ENCODE data around the gene PSTPIP1.
A peak's percentile ranks its signal among the peaks of the same experiment; 100 is the strongest.
"Not testable (repeated sequence)": the region's sequence is repeated elsewhere in the genome, so short reads cannot be mapped to it uniquely, and the experiment has no call there.

The PSTPIP1 gene

DNA sequence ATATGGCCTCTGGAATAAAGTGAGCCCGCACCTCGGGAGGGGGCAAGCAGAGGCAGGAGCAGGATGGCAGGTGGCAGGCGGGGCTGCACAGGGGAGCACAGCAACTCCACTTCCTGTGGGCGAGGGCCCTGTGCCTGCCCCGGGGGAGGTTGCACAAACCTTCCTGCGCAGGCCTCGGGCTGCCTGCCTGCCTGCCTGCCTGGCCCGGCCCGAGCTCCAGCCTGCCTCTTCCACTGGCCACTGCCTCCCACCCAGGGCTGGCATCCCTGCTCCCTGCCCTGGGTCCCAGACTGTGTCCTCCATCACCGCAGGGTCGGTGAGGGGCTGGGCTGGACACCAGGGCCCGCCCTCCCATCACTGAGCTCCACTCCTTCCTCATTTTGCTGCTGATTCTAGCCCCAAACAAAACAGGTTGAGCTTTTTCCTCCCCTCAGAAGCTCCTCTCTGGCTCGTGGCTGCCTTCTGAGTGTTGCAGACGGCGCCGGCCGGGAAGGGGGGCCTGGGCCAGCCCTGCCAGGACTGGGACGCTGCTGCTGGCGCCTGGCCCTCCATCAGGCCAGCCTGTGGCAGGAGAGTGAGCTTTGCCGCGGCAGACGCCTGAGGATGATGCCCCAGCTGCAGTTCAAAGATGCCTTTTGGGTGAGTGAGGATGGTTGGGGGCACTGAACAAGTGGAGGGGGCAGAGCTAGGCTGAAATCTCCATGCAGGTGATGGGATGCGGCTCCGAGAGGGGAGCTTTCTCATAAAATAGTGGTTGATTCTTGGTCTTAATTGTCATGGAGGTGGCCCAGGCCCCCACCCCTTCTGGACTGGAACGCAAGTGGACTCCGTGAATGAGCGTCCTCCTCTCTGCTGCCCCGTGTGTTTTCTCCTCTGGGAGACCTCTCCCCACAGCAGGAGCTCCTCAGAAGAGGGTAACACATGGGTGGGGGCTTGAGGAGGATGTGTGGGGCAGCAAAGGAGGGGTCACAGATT, at the start of gene PSTPIP1:
Gene PSTPIP1 (plus strand): TSS at position 156 of the 975 bp plus-strand sequence. CDS start 448 bp downstream, at position 604.
- FAIRE-seq (peak; percentile 80), DNase-seq (ENCODE audit: insufficient read length, low spot score) (peak; percentile 56)

DNA sequence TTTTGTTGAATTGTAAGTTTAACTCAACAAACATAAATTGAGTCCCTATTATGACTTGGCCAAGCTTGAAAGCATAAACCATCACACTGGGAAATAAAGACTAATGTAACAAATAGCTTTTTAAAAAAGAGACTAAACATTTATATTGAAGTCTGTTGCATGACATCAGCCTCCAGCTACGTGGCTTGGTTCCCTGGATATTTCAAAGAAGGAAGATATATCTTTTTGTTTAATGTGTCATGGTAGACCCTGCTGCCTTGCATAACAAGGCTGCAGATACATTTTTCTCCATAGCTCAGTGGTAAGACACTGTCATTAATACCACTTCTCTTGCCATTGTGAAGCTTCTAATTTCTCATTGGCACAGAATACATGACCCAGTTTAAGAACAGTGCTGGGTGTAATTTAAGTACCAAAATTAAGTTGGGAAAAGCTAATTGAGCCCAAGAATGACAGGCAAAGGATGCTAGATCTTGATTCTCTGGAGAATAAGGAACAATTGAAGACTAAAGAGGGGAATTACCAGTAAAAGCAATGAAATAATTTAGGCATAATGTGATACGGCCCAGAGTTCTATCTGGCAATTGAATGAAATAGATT, 49.3 kb upstream of the PSTPIP1 start:
- FAIRE-seq (no peak), DNase-seq (ENCODE audit: insufficient read length, low spot score) (no peak)

DNA sequence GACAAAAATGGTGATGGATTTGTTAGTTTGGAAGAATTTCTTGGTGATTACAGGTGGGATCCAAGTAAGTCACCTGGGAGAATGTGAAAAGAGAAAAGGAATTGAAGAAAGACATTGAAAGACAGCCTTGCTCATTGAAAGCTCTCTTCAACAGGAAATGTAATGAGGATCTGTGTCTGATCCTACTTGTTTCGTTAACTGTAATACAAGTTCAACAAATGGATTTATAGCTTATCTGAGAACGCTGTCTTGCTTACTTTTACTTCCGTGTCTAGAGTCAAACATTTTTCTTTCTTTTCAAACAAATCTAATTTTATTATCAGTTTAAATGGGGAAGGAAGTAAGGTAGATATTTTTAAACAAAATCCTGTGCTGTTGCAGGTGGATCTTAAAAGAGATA, 47.5 kb upstream of the PSTPIP1 start:
- no peak for DNase-seq (ENCODE audit: insufficient read length, low spot score)
- FAIRE-seq = peak; percentile 23

GRCh38 chr15:76951220-76951619, 43.7 kb upstream of the PSTPIP1 start:
- FAIRE-seq = no peak
- DNase-seq (ENCODE audit: insufficient read length, low spot score) = no peak

- no peak for FAIRE-seq
Measured at GRCh38 chr15:76953913-76954312, 41.0 kb upstream of the PSTPIP1 start.

GRCh38 chr15:76954744-76955143, 40.2 kb upstream of the PSTPIP1 start:
- FAIRE-seq = no peak

More at GRCh38 chr15:76953913-76954312, 41.0 kb upstream of the PSTPIP1 start:
- DNase-seq (ENCODE audit: insufficient read length, low spot score) = no peak

GRCh38 chr15:76961268-76962011, 33.5 kb upstream of the PSTPIP1 start:
- DNase-seq (ENCODE audit: insufficient read length, low spot score) (no peak), FAIRE-seq (no peak)

More at GRCh38 chr15:76954744-76955143, 40.2 kb upstream of the PSTPIP1 start:
- no peak for DNase-seq (ENCODE audit: insufficient read length, low spot score)

DNA sequence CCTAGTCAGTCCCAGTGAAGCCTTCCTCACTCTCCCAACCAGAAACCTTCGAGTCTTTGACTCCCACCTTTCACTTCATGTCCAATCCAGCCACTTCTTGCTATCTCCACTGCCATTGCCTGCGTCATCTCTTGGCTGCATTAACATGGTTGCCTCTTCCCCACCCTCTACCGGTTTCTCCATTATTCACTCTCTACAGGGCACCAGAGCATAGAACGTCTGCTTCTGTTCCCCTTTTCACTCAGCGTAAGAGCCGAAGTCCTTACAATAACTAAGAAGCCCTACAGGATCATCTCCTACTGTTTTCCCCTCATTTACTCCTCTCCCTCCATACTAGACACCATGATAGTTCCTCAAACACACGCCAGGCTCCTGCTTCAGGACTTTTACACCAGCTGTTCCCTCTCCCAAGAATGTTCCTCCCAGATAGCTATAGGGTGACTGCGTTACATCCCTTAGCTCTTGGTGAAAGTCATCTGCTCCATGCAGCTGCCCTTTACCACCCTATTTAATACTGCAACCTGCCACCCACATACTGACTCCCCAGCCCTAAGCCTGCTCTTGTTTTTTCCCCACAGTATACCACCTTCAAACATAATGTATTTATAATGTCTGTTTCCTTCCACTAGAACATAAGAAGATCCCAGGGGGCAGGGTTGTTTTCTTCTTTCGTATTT, 32.5 kb upstream of the PSTPIP1 start:
- DNase-seq (ENCODE audit: insufficient read length, low spot score) = no peak
- FAIRE-seq = no peak

GRCh38 chr15:76963596-76963995, 31.3 kb upstream of the PSTPIP1 start:
- FAIRE-seq (no peak), DNase-seq (ENCODE audit: insufficient read length, low spot score) (no peak)

- no peak for FAIRE-seq
- no peak for DNase-seq (ENCODE audit: insufficient read length, low spot score)
Measured at GRCh38 chr15:76964157-76964556, 30.8 kb upstream of the PSTPIP1 start.

GRCh38 chr15:76966051-76966450, 28.9 kb upstream of the PSTPIP1 start:
- FAIRE-seq; DNase-seq (ENCODE audit: insufficient read length, low spot score): not testable (repeated sequence)

- FAIRE-seq (no peak), DNase-seq (ENCODE audit: insufficient read length, low spot score) (no peak)
Measured at GRCh38 chr15:76967067-76967466, 27.9 kb upstream of the PSTPIP1 start.

DNA sequence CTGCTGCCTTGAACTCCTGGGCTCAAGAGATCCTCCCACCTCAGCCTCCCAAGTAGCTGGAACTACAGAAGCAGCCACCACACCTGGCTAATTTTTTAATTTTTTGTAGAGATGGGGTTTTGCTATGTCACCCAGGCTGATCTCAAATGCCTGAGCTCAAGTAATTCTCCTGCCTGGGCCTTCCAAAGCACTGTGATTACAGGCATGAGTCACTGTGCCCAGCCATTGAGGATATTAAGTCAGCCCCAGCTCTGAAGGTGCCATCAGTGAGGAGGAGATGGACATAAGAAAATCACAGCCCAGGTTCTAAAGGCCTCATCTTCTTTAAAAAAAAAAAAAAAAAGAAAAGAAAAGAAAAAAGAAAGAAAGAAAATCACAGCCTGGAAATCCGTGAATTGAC, 26.6 kb upstream of the PSTPIP1 start:
- FAIRE-seq = no peak
- DNase-seq (ENCODE audit: insufficient read length, low spot score) = no peak

DNA sequence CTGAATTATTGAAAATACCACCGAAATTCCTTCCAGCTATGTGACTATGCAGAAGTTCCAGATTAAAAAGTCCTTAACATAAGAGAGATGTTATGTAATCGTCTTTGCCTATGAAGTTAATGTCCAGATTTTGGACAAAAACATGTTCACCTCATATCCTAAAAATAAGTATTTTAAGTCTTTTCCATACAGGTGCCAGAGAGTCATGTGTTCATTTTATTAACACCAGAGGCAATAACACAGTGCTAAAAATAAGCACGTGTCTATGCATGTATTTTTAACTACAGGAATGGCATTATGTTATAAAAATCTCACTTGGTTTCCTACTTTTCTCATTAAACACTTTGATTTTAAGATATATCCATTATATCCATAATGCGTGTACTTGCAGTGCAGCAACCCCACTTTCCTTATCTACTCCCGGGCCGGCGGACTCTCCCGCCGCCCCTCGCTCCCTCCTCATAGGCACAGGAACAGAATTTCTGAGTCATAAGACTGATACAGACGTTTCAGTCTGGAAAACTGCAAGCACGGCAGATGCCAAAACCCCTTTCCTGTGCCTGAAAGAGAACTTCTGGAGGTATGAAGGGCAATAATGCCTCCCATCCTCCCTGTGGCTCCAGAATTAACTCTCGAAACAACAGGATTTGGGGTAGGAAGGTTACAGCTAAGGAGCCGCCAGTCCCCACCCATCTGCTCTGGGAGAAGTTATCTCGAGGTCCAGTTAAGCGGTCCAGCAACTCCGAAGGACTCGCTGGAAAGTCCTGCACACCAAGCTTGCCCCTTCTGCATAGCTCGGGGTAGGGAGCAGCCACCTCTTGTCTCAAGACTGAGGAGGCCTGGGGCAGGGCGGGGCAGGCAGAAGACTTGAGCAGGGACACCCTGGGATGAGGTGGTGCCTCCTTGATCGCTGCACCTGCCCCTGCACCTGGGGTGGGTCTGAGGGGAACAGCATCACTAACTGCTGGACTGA, 22.3 kb upstream of the PSTPIP1 start:
- no peak for DNase-seq (ENCODE audit: insufficient read length, low spot score)
- FAIRE-seq = no peak

- no peak for DNase-seq (ENCODE audit: insufficient read length, low spot score)
- no peak for FAIRE-seq
Measured at GRCh38 chr15:76973362-76973743, 21.6 kb upstream of the PSTPIP1 start.

- FAIRE-seq (no peak), DNase-seq (ENCODE audit: insufficient read length, low spot score) (no peak)
Measured at GRCh38 chr15:76973906-76974305, 21.0 kb upstream of the PSTPIP1 start.

- no peak for DNase-seq (ENCODE audit: insufficient read length, low spot score)
- FAIRE-seq = no peak
Measured at GRCh38 chr15:76974456-76975036, 20.4 kb upstream of the PSTPIP1 start.

DNA sequence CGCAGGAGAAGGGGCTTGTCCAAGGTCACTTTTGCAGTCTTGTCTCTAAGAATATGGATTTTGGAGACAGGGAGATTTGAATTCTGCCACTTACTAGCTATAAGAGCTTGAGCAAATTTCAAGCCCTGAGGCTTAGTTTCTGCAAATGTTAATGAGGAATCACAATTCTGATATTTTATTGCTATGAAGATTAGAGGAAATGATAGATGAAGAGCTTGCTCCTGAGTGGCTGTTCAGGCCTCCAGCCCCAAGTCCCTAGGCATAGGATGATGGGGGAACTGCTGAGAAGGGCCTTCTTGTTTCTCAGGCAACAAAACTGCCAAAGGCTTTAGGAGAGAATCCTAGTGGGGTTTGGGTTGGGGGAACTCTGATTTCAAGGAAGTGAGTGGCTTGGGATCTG, 18.8 kb upstream of the PSTPIP1 start:
- DNase-seq (ENCODE audit: insufficient read length, low spot score) (no peak), FAIRE-seq (no peak)
